ENCODE results near the gene NT5C2.

DNA sequence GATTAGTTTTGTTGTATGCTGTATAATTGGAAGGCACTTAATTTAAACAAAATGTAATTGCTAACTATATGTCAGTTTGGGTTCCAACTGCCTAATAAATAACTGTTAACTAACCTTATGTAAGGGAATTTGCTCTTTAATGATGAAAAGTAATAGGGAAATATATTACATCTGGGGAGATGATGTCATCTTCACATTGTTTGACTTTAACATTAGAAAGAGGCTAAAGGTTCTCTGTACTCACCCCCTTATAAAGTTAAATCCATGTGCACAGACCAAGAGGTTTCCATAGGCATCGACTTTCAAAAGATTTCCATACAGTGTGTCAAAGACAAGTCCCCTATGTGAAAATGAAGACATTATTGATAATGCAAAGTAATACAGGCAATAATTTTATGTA lies 87.6 kb downstream of the NT5C2 start:
- TF ChIP-seq, protein P1, sequence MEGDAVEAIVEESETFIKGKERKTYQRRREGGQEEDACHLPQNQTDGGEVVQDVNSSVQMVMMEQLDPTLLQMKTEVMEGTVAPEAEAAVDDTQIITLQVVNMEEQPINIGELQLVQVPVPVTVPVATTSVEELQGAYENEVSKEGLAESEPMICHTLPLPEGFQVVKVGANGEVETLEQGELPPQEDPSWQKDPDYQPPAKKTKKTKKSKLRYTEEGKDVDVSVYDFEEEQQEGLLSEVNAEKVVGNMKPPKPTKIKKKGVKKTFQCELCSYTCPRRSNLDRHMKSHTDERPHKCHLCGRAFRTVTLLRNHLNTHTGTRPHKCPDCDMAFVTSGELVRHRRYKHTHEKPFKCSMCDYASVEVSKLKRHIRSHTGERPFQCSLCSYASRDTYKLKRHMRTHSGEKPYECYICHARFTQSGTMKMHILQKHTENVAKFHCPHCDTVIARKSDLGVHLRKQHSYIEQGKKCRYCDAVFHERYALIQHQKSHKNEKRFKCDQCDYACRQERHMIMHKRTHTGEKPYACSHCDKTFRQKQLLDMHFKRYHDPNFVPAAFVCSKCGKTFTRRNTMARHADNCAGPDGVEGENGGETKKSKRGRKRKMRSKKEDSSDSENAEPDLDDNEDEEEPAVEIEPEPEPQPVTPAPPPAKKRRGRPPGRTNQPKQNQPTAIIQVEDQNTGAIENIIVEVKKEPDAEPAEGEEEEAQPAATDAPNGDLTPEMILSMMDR (IDR thresholded peaks at IDR 0.05): no peak
- no peak for TF ChIP-seq ZFX (IDR thresholded peaks at IDR 0.05; ENCODE audit: borderline replicate concordance)
